HG03520 (cell line): ENCODE data around the gene NMRK2.
"Not testable (repeated sequence)": the region's sequence is repeated elsewhere in the genome, so short reads cannot be mapped to it uniquely, and the experiment has no call there.

Experiments used
- ATAC-seq: cut with Tn5 transposase; IDR thresholded peaks from one replicate; pipeline ENCODE4 v1.9.1; 2021; ENCODE audit warnings: mild to moderate bottlenecking, moderate library complexity; ENCODE audit not compliant: unreplicated experiment

NMRK2 gene

GRCh38 chr19:3936506-3937442, 3.9 kb downstream of the NMRK2 start:
- no peak for ATAC-seq

GRCh38 chr19:3938300-3938950, 5.6 kb downstream of the NMRK2 start:
- ATAC-seq = not testable (repeated sequence)

- ATAC-seq = no peak
These were observed 10.0 kb downstream of the NMRK2 start for GRCh38 chr19:3942790-3943409.

GRCh38 chr19:3944018-3944721, 11.3 kb downstream of the NMRK2 start:
- no peak for ATAC-seq

- no peak for ATAC-seq
These were observed 13.0 kb downstream of the NMRK2 start for GRCh38 chr19:3945838-3946237.

GRCh38 chr19:3947316-3947933, 14.6 kb downstream of the NMRK2 start:
- not testable (repeated sequence) for ATAC-seq

- no peak for ATAC-seq
These were observed 16.4 kb downstream of the NMRK2 start for GRCh38 chr19:3949294-3949693.

GRCh38 chr19:3949997-3950859, 17.4 kb downstream of the NMRK2 start:
- no peak for ATAC-seq

GRCh38 chr19:3950871-3951861, 18.3 kb downstream of the NMRK2 start:
- ATAC-seq = no peak

- ATAC-seq = not testable (repeated sequence)
These were observed 19.9 kb downstream of the NMRK2 start for GRCh38 chr19:3952755-3953276.

GRCh38 chr19:3954107-3954506, 21.2 kb downstream of the NMRK2 start:
- no peak for ATAC-seq

GRCh38 chr19:3955276-3955675, 22.4 kb downstream of the NMRK2 start:
- not testable (repeated sequence) for ATAC-seq

GRCh38 chr19:3955688-3956087, 22.8 kb downstream of the NMRK2 start:
- ATAC-seq = no peak

- no peak for ATAC-seq
These were observed 26.2 kb downstream of the NMRK2 start for GRCh38 chr19:3958836-3959765.

GRCh38 chr19:3959766-3960131, 26.9 kb downstream of the NMRK2 start:
- no peak for ATAC-seq

GRCh38 chr19:3961007-3961406, 28.1 kb downstream of the NMRK2 start:
- ATAC-seq = no peak
